Smooth muscle cell (in vitro differentiated cells): ENCODE data around the gene SMURF2. TPM values are rescaled to one million over a fixed set of nuclear protein-coding genes. Genes with fewer than 3 reads are reported as not detected.
"Not testable (repeated sequence)": the region's sequence is repeated elsewhere in the genome, so short reads cannot be mapped to it uniquely, and the experiment has no call there.

Experiments used
- DNase-seq: peaks from one replicate; lab custom pipeline; 2025; ENCODE audit not compliant: unreplicated experiment; lab: John Stamatoyannopoulos, UW
- H2AFZ ChIP-seq: fragments of 200-600 bp; sonication (generic); 2 replicates; pipeline ENCODE4 v1.6.0; 2016; ENCODE audit warnings: antibody characterized with exemption, low read depth, mild to moderate bottlenecking
- H3F3A ChIP-seq: fragments of 200-600 bp; sonication (generic); 2 replicates; pipeline ENCODE4 v1.6.0; 2017; ENCODE audit warnings: antibody characterized with exemption, low read depth
- H3K27ac ChIP-seq: fragments of 200-600 bp; sonication (generic); 2 replicates; pipeline ENCODE4 v1.5.1; 2016; ENCODE audit warnings: low read depth, mild to moderate bottlenecking
- H3K27me3 ChIP-seq: fragments of 200-600 bp; sonication (generic); 2 replicates; pipeline ENCODE4 v1.6.1; 2016; ENCODE audit warnings: low read depth, mild to moderate bottlenecking
- H3K36me3 ChIP-seq: fragments of 200-600 bp; sonication (generic); 2 replicates; pipeline ENCODE4 v1.5.1; 2016; ENCODE audit warnings: low read depth
- H3K4me1 ChIP-seq: fragments of 200-600 bp; sonication (generic); 2 replicates; pipeline ENCODE4 v1.5.1; 2016; ENCODE audit warnings: low read depth
- H3K4me2 ChIP-seq: fragments of 200-600 bp; sonication (generic); 2 replicates; pipeline ENCODE4 v1.6.0; 2016; ENCODE audit warnings: mild to moderate bottlenecking
- H3K4me3 ChIP-seq: fragments of 200-600 bp; sonication (generic); 2 replicates; pipeline ENCODE4 v1.5.1; 2016; ENCODE audit warnings: mild to moderate bottlenecking
- H3K79me2 ChIP-seq: fragments of 200-600 bp; sonication (generic); 2 replicates; pipeline ENCODE4 v1.6.0; 2016; ENCODE audit warnings: low read depth, mild to moderate bottlenecking
- H3K9ac ChIP-seq: fragments of 200-600 bp; sonication (generic); 2 replicates; pipeline ENCODE4 v1.6.0; 2016; ENCODE audit warnings: low read depth
- H3K9me3 ChIP-seq: fragments of 200-600 bp; sonication (generic); replicated peaks from 2 replicates; pipeline ENCODE4 v1.5.1; 2016; ENCODE audit warnings: low read depth
- H4K20me1 ChIP-seq: fragments of 200-600 bp; sonication (generic); 2 replicates; pipeline ENCODE4 v1.6.0; 2016; ENCODE audit warnings: low read depth
- CTCF ChIP-seq: fragments of 200-600 bp; sonication (generic); IDR thresholded peaks from 2 replicates; pipeline ENCODE4 v1.5.1; 2017; ENCODE audit warnings: borderline replicate concordance, mild to moderate bottlenecking, antibody characterized with exemption; ENCODE audit not compliant: insufficient read depth, poor library complexity, severe bottlenecking
- WGBS: methylation state at CpG from one replicate; pipeline ENCODE4 v1.1.7; 2016; ENCODE audit warnings: low lambda C conversion rate; 5-methylcytosine and 5-hydroxymethylcytosine counted together
- polyA plus RNA-seq: library from polyadenylated mRNA; unstranded; fragments of >200 nt; fragmentation: Nextera tagmentation; extraction: Ambion mirVana; gene quantifications from 2 replicates; pipeline ENCODE4 v1.2.1, GENCODE V29; 2016
- total RNA-seq: library from RNA; depleted of rRNA; stranded (reverse); fragments of >200 nt; gene quantifications from 2 replicates; pipeline ENCODE4 v1.2.3, GENCODE V29; 2014

SMURF2 gene
- total and polyA plus RNA-seq, 2 experiments from 2014 or later = 38.9 to 91.2 TPM

DNA sequence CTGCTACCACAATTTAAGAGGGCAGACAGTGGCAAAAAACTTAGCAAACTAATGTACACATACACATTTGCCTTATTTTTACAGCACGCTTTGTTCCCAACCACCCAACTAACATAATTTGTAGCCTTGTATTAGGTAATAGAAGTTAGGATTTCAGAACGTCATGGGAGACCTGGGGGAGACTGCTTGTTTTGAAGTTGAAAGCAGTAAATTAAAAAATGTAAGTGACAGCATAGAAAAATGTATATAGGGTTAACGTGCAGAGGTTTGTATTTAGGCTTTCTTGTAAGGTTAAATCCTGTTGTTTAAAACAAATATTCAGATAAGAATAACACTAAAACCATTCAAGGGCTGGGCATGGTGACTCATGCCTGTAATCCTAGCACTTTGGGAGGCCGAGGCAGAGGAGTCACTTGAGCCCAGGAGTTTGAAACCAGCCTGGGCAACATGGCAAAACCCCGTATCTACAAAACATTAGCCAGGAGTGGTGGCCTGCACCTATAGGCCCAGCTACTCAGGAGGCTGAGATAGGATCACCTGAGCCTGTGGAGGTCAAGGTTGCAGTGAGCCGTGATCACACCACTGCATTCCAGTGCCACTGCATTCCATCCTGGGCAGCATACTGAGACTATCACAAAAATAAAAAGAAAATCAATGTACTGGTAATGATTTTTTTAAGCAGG lies 2.3 kb upstream of the SMURF2 start:
- 27% methylated on average over 6 of the region's 6 CpGs for WGBS
- not testable (repeated sequence) for H3K9me3 ChIP-seq, H3K4me3 ChIP-seq, H2AFZ ChIP-seq, H3K9ac ChIP-seq, H3K4me1 ChIP-seq, DNase-seq, H3K36me3 ChIP-seq, H3K27me3 ChIP-seq
- H4K20me1 ChIP-seq = peaks cover 21% of the 10 kb centered on the region
- H3K4me2 ChIP-seq = peak overlapping the region; percentile 57
- H3K27ac ChIP-seq = peak overlapping the region; percentile 71
- H3F3A ChIP-seq = peaks cover 40% of the 10 kb centered on the region
- H3K79me2 ChIP-seq = peaks cover 22% of the 10 kb centered on the region

DNA sequence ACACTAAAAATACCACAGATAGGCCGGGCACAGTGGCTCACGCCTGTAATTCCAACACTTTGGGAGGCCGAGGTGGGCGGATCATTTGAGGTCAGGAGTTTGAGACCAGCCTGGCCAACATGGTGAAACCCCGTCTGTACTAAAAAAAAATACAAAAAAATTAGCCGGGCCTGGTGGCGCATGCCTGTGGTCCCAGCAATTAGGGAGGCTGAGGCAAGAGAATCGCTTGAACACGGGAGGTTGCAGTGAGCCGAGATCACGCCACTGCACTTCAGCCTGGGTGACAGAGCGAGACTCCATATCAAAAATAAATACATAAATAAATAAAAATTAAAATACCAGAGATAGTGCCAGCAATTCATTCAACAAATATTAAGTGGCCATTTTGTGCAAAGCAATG lies 1.7 kb upstream of the SMURF2 start:
- WGBS = 71% methylated on average over 12 of the region's 12 CpGs
- peaks cover 28% of the 10 kb centered on the region for H3K79me2 ChIP-seq
- not testable (repeated sequence) for H3K9me3 ChIP-seq, DNase-seq, H3K36me3 ChIP-seq, H2AFZ ChIP-seq, H3K27me3 ChIP-seq, H3K4me3 ChIP-seq, H3K9ac ChIP-seq
- H3K4me1 ChIP-seq = peaks cover 11% of the 10 kb centered on the region
- peak overlapping the region; percentile 71 for H3K27ac ChIP-seq
- peaks cover 27% of the 10 kb centered on the region for H4K20me1 ChIP-seq
- H3F3A ChIP-seq = peaks cover 38% of the 10 kb centered on the region
- peak overlapping the region; percentile 57 for H3K4me2 ChIP-seq

- WGBS = 52% methylated on average over 18 of the region's 18 CpGs
These were observed 764 bp upstream of the SMURF2 start for GRCh38 chr17:64662774-64663367.

DNA sequence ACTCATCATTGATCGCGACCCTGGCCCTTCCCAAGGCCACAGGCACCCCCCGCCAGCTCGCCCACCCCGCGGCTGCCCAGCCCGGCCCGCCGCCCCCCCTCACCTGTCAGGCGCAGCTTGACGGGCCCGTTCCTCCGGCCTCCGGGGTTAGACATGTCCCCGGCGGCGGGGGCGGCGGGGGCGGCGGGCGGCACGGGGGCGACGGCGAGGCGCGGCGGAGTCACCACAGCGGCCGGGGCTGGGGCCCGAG lies 456 bp downstream of the SMURF2 start:
- no peaks in the 10 kb centered on the region for H3K9me3 ChIP-seq
- H3F3A ChIP-seq = peaks cover 24% of the 10 kb centered on the region
- H3K9ac ChIP-seq = peak overlapping the region; percentile 70
- H3K27ac ChIP-seq = peak overlapping the region; percentile 83
- no peak overlapping the region for H2AFZ ChIP-seq
- no peak for TF ChIP-seq CTCF
- peak overlapping the region; percentile 90 for H3K4me2 ChIP-seq
- H3K36me3 ChIP-seq = no peaks in the 10 kb centered on the region
- peaks cover 50% of the 10 kb centered on the region for H3K79me2 ChIP-seq
- peaks cover 48% of the 10 kb centered on the region for H4K20me1 ChIP-seq
- no peak for DNase-seq
- H3K4me1 ChIP-seq = peaks cover 15% of the 10 kb centered on the region
- H3K4me3 ChIP-seq = peak overlapping the region; percentile 93
- H3K27me3 ChIP-seq = no peaks in the 10 kb centered on the region
- no CpG with 5 or more reads among the region's 32 CpGs for WGBS

More at GRCh38 chr17:64662774-64663367, 764 bp upstream of the SMURF2 start:
- peaks cover 15% of the 10 kb centered on the region for H3K4me1 ChIP-seq
- no peaks in the 10 kb centered on the region for H3K36me3 ChIP-seq
- H3K27ac ChIP-seq = peak overlapping the region; percentile 33
- no peaks in the 10 kb centered on the region for H3K27me3 ChIP-seq
- H3K9ac ChIP-seq = peak overlapping the region; percentile 36
- DNase-seq = no peak
- peak overlapping the region; percentile 93 for H3K4me3 ChIP-seq
- H3K4me2 ChIP-seq = peak overlapping the region; percentile 90
- peaks cover 32% of the 10 kb centered on the region for H3F3A ChIP-seq
- H2AFZ ChIP-seq = peak overlapping the region; percentile 44
- TF ChIP-seq CTCF = no peak
- peaks cover 38% of the 10 kb centered on the region for H3K79me2 ChIP-seq
- H4K20me1 ChIP-seq = peaks cover 36% of the 10 kb centered on the region
- no peaks in the 10 kb centered on the region for H3K9me3 ChIP-seq

DNA sequence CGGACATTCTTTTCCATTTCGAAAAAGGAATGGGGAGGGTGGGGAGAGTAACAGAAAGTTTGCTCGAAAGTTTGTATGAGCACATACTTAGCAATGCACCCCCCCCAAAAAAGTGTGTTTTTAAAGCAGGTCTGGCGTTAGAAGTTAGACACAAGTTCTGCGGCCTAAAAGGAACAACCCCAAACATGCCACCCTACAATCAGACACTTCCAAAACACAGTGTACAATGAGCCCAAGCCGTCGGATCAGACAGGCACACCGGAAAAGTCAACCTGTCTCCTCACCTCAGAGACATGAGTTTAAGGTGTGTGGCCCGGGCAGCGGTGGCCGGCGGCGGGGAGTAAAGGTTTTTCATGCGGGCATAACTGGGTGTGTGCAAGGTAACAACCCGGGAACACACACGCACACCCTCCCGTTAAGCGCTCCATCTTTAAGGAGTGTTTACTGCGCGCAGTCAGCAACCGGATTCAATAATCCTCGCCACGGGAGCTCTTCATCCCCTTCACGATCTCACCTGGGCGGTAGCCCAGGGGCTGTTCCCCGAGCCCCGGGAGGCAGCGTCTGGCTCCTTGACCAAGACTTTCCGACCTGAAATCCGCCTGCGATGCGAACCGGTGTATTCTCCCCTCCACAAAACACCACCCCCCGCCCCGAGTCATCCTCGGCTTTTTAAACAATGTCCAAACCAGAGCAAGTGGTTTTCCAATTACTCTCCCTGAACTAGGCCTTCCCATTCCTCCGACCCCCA lies 955 bp downstream of the SMURF2 start:
- Histone ChIP-seq H3K27ac (peak overlapping the region; percentile 83), H4K20me1 (peaks cover 53% of the 10 kb centered on the region), H3K4me2 (peak overlapping the region; percentile 90), H3F3A (peaks cover 22% of the 10 kb centered on the region), H3K79me2 (peaks cover 55% of the 10 kb centered on the region), H3K4me3 (peak overlapping the region; percentile 93), H3K4me1 (peaks cover 15% of the 10 kb centered on the region), H3K9ac (peak overlapping the region; percentile 70)
- WGBS = under 1% methylated on average over 33 of the region's 37 CpGs
- H2AFZ ChIP-seq, DNase-seq, H3K27me3 ChIP-seq, H3K36me3 ChIP-seq, H3K9me3 ChIP-seq: not testable (repeated sequence)

GRCh38 chr17:64660195-64660977 lies 1.7 kb downstream of the SMURF2 start:
- not testable (repeated sequence) for H2AFZ ChIP-seq, DNase-seq, H3K27me3 ChIP-seq, H3K9me3 ChIP-seq, H3K36me3 ChIP-seq
- peaks cover 61% of the 10 kb centered on the region for H4K20me1 ChIP-seq
- peak overlapping the region; percentile 83 for H3K27ac ChIP-seq
- H3K4me3 ChIP-seq = peak overlapping the region; percentile 93
- 6% methylated on average over 11 of the region's 11 CpGs for WGBS
- peak overlapping the region; percentile 70 for H3K9ac ChIP-seq
- peaks cover 15% of the 10 kb centered on the region for H3K4me1 ChIP-seq
- H3K4me2 ChIP-seq = peak overlapping the region; percentile 90
- H3K79me2 ChIP-seq = peaks cover 63% of the 10 kb centered on the region
- H3F3A ChIP-seq = peaks cover 22% of the 10 kb centered on the region
